HG02588 (cell line): ENCODE measurements around the gene TRAF1.

Source experiments
- ATAC-seq: cut with Tn5 transposase; IDR thresholded peaks from one replicate; pipeline ENCODE4 v1.9.1; 2021; ENCODE audit warnings: mild to moderate bottlenecking, moderate library complexity; ENCODE audit not compliant: unreplicated experiment

The TRAF1 gene

GRCh38 chr9:120853198-120853597, 73.4 kb downstream of the TRAF1 start:
- no peak for ATAC-seq
